GM18507 (cell line): ENCODE data around the gene LRBA.

Source experiments
- DNase-seq: peaks from one replicate; pipeline ENCODE4 v3.0.0; 2011; ENCODE audit warnings: low read depth; ENCODE audit not compliant: insufficient read length; ENCODE audit errors: extremely low spot score
- FAIRE-seq: peaks from 2 replicates; lab custom pipeline; 2011; peaks lifted over from hg19 to GRCh38; lab: Jason Lieb, UNC

Gene LRBA

GRCh38 chr4:150849016-150849415, 166.1 kb downstream of the LRBA start:
- FAIRE-seq (no peak), DNase-seq (no peak)

- FAIRE-seq (peak; percentile 99), DNase-seq (peak; percentile 59)
Measured at GRCh38 chr4:150828159-150828558, 186.9 kb downstream of the LRBA start.

DNA sequence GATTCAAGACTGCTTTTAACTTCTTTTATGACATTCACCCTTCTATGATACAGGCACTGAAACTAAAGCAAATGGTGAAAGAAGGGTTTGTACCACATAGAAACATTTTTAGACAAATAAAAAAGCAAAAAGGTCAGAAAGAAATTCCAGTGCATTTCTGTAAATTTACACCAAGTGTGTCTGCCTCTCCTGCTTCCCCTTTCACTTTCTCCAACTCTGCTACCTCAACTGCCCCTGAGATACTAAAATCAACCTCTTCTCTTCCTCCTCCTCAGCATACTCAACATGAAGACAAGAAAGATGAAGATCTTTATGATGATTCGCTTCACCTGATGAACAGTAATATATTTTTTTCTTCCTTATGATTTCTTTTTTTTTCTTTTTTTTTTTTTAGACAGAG, 187.9 kb downstream of the LRBA start:
- DNase-seq = no peak

GRCh38 chr4:150826306-150826705, 188.8 kb downstream of the LRBA start:
- no peak for FAIRE-seq
- DNase-seq = no peak

More for the DNA sequence above, 187.9 kb downstream of the LRBA start:
- FAIRE-seq = peak; percentile 75

DNA sequence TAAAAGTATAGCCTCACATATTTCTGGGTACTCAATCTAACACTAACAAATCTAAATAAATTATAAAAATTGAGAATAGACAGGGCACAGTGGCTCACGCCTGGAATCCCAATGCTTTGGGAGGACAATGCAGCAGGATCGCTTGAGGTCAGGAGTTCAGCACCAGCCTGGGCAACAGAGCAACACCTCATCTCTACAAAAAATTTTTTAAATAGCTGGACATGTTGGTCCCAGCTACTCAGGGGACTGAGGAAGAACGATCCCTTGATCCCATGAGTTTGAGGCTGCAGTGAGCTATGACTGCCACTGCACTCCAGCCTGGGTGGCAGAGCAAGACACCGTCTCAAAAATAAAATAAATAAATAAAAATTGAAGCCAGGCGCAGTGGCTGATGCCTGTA, 192.7 kb downstream of the LRBA start:
- FAIRE-seq (no peak), DNase-seq (no peak)

DNA sequence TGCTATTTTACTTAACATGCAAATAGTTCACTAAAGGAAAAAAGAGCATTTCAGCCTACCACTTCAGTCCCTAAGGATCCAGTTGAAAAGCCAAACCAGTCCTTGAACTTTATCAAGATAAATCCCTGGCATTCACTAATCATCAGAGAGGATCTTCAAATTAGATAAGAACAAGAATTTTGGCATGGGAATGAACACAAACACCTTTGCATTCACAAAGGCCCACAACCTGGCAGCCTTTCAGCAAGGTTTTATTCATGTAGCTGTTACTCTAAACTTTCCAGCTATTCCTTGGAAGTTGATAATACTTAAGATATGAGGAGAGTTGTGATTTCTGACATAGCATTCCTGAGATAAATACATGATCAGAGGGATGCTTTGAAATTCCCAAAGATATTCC, 193.4 kb downstream of the LRBA start:
- DNase-seq (no peak), FAIRE-seq (no peak)

GRCh38 chr4:150820409-150820808, 194.7 kb downstream of the LRBA start:
- DNase-seq = no peak
- no peak for FAIRE-seq

DNA sequence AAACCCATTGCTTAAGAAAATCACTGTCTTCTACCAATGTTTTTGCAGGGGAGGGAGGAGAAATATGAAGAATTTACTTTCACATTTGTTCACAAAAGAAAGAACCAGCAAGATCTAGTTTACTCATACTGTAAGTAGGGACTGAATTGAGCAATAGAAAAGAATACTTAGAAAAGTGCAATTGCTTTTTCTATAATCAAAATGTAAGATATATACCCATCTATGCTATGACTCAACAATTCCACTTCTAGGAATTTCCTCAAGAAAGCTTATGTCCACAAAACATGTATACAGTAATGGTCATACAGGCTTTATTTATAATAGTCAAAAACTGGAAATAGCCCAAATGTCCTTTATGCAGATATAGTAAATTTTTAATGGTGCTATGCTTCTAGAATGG, 196.4 kb downstream of the LRBA start:
- FAIRE-seq = no peak
- no peak for DNase-seq

DNA sequence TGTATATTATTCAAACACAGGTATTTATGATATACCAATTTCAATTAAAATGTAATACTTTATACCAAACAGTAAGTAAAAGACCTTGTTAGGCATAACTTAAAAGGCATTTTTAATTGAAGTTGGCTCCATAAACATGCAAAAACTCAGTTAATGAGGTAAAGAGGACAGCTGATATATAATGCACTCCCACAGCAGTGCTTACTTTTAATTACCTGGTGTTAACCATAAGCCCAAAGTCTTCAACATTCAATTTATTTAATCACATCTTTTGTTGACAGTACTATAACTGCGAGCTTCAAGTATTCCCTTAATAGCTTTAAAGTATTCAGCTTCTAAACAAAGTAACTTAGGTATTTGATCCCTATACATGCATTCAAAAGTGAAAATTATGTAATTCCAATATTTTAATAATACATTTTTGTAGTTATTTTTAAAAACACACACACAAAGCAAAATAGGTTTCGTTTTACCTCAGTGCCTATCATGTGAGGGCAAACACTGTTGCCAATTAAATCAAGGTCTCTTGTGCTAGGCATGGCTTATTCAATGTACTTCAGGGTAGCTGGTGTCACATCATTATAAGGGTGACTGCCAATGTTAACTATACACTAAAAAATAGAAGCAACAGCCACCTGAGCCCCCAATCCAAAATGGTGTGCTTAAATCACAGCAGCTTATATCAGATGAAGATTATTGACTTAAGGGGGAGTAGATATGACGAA, 197.1 kb downstream of the LRBA start:
- FAIRE-seq = no peak
- no peak for DNase-seq

- no peak for DNase-seq
- no peak for FAIRE-seq
Measured at GRCh38 chr4:150817017-150817416, 198.1 kb downstream of the LRBA start.

- FAIRE-seq (no peak), DNase-seq (no peak)
Measured at GRCh38 chr4:150816491-150816890, 198.6 kb downstream of the LRBA start.

GRCh38 chr4:150814873-150815272, 200.2 kb downstream of the LRBA start:
- FAIRE-seq (no peak), DNase-seq (no peak)

- DNase-seq (no peak), FAIRE-seq (no peak)
Measured at GRCh38 chr4:150805183-150806025, 209.7 kb downstream of the LRBA start.

GRCh38 chr4:150801833-150802232, 213.3 kb downstream of the LRBA start:
- FAIRE-seq (no peak), DNase-seq (no peak)

GRCh38 chr4:150799207-150799606, 215.9 kb downstream of the LRBA start:
- FAIRE-seq = no peak
- DNase-seq = no peak

- FAIRE-seq = no peak
Measured at GRCh38 chr4:150794706-150795105, 220.4 kb downstream of the LRBA start.

GRCh38 chr4:150789864-150790263, 225.2 kb downstream of the LRBA start:
- no peak for DNase-seq
- no peak for FAIRE-seq

More at GRCh38 chr4:150794706-150795105, 220.4 kb downstream of the LRBA start:
- no peak for DNase-seq

DNA sequence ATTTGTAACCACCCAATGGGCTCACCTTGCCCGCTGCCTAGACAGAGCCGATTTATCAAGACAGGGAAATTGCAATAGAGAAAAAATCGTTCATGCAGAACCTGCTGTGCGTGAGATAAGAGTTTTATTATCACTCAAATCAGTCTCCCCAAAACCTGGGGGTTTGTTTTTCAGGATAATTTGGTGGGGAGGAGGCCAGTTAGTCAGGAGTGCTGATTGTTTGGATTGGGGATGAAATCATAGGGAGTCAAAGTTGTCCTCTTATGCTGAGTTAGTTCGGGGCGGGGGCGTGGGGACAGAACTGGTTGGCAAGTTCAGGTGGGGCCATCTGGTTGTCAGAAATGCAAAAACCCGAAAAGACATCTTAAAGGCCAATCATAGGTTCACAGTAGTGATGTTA, 230.1 kb downstream of the LRBA start:
- DNase-seq = no peak
- FAIRE-seq = no peak

DNA sequence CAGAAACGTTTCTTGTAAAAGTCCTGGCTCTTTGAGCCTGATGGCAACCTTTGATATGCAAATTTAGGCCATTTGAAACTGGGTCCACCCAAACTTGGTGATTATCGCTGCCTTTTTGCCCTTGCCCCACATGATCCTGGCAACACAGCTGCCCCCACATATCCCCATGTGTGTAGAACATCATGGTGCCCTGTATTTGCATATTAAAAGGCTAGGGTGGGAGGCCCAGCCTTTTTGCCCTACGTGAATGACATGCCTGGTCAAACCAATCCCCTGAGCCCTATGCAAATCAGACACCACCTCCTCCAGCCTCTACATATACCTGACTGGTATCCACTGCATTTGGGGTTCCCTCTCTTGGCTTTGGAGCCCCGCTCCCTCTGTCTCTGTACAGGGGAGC, 230.8 kb downstream of the LRBA start:
- no peak for FAIRE-seq
- no peak for DNase-seq

GRCh38 chr4:150782921-150783320, 232.2 kb downstream of the LRBA start:
- no peak for FAIRE-seq
- no peak for DNase-seq

- FAIRE-seq (no peak), DNase-seq (no peak)
Measured at GRCh38 chr4:150782311-150782710, 232.8 kb downstream of the LRBA start.
